Stimulated activated CD4-positive, alpha-beta T cell treated with anti-CD3 and anti-CD28 coated beads, Interleukin-1b, Interleukin-23, amount 100 ng/mL, for 24 hours (primary cell): ENCODE results near the gene GTF2A1L.
"Not testable (repeated sequence)": the region's sequence is repeated elsewhere in the genome, so short reads cannot be mapped to it uniquely, and the experiment has no call there.

Source experiments
- DNase-seq, 4 experiments: peaks; one replicate each; pipeline ENCODE4 v3.0.0-alpha.2; 2020; ENCODE audit warnings: low read depth in 4 of 4, low spot score in 1 of 4

Gene GTF2A1L, protein sequence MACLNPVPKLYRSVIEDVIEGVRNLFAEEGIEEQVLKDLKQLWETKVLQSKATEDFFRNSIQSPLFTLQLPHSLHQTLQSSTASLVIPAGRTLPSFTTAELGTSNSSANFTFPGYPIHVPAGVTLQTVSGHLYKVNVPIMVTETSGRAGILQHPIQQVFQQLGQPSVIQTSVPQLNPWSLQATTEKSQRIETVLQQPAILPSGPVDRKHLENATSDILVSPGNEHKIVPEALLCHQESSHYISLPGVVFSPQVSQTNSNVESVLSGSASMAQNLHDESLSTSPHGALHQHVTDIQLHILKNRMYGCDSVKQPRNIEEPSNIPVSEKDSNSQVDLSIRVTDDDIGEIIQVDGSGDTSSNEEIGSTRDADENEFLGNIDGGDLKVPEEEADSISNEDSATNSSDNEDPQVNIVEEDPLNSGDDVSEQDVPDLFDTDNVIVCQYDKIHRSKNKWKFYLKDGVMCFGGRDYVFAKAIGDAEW

DNA sequence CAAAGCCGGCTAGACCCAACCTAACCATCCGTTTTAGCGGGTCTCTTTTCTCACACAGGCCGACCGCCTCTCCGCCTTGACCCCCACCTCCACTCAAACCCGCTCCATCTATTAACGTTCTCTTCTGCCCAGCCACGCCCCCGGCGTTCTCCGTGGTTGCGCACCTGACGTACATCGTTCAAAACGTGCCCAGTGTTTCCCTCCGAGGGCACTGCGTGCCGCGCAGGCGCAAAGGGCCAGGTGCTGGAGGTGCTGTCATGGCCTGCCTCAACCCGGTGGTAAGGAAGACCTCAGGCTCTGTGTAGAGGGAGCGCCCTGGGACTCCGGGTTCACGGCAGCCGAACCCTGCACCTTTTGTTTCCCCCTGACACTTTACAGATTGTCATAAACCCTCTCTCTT, at the start of gene GTF2A1L:
TSS of gene GTF2A1L (plus strand) at position 239 of the 400 bp plus-strand sequence. CDS start at position 258, 19 bp downstream.
- DNase-seq, result no peak

DNA sequence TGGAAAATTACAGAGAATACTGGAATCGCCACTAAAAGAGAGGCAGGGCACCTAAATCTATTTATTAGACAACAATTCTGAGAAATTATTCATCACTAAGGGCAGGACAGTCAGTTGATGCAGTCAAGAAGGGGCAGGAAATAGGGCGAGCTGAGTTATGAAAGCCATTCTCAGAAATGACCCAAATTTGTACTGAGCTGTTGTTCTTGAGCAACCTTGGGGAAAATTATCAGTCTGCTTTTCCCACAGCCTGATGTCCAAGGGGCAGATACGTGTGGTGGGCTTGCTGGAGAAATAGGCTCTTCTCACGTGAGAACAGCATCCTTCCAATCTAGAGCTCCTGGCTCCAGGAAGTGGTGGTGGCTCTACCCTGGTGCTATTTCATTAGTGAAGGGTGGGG, 49.1 kb upstream of the GTF2A1L start:
- no peak for DNase-seq

DNA sequence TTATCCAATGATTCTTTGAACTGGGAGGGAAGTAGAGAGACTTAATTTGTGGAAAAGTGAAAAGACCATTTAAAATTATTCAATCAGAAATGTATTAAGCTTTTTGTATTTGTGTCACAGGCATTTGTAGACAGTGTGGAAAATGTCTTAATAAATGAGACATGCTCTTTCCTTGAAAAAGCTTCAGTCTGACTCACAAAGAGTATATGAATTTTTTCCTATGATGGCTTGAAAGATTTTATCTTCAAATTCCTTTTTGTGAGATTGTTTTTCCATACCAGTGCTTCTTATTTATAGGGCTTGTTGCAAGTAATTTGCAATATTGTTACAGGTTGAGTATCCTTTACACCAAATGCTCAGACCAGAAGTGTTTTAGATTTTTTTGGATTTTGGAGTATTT, 48.2 kb upstream of the GTF2A1L start:
- no peak for DNase-seq

DNA sequence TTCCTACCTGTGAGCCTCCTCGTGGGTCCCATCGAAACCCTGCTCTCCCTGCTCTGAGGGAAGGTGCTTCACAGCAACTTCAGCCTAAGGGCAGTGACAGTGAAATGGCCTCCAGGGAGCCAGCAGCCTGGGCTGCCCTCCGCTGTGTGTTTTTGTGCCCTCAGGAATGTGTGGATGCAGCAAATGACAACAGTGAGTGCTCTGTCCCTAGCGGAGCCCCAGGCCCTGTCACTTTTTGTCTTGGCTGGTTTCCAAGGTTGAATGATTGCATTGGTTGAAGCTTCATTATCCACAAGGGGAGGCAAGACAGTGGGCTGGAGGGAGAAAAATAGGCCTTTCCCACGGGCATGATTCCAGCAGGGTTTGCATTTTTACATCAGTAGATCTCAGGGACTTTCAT, 44.8 kb upstream of the GTF2A1L start:
- DNase-seq, result no peak

DNA sequence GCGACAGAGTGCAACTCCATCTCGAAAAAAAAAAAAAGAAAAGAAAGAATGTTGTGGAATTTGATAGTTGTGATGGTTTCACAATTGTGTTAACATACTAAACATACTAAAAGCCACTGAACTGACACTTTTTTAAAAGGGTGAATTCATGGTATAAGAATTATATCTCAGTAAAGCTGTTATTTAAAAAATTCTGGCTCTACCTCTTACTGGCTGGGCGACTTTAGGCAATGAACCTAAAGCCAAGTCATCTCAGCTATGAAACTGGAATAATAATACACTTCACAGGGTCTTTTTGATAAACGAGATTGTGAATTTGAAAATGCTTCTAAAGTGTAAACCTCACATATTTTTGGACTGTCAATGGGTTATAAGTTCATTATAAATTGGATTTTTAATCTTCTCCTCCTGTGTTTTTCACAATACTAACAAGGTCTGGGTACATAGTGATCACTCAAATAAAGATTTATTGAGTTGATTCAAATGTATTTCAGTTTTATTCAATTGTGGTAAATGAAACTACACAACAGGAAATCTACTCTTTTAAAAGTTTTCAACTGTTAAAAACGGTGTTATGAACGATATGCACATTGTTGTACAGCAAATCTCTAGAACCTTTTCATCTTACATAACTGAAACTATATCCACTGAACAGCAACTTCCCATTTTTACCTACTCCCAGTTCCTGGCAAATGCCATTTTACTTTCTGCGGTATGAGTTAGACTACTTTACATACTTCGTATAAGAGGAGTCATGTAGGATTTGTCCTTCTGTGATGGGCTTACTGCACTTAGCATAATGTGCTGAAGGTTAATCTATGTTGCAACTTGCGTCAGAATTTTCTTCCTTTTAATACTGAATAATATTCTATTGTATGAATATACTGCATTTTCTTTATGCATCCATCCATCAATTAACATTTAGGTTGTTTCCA, 43.0 kb upstream of the GTF2A1L start:
- DNase-seq, result no peak

DNA sequence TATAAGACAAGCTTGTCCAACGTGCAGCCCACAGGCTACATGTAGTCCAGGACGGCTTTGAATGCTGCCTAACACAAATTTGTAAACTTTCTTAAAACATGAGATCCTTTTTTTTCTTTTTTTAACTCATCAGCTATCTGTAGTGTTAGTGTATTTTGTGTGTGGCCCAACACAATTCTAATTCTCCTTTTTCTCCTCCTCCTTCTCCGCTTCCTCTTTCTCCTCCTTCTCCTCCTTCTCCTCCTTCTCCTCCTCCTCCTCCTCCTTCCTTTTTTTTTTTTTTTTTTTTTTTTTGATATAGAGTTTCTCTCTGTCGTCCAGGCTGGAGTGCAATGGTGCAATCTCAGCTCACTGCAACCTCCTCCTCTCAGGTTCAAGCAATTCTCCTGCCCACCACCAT, 39.3 kb upstream of the GTF2A1L start:
- no peak for DNase-seq

DNA sequence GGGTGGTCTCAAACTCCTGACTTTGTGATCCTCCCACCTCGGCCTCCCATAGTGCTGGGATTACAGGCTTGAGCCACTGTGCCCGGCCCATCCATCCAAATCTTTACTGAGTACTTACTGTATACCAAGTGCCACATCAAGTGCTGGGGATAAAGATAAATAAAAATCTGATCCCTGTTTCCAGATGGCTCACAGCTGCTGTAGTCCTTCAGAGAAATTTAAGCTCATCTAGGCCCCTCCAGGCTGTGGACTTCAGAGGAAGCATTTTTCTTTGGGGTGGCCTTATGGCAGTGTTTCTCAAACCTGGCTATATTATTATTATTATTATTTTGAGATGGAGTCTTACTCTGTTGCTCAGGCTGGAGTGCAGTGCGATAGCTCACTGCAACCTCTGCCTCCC, 33.7 kb upstream of the GTF2A1L start:
- no peak for DNase-seq

DNA sequence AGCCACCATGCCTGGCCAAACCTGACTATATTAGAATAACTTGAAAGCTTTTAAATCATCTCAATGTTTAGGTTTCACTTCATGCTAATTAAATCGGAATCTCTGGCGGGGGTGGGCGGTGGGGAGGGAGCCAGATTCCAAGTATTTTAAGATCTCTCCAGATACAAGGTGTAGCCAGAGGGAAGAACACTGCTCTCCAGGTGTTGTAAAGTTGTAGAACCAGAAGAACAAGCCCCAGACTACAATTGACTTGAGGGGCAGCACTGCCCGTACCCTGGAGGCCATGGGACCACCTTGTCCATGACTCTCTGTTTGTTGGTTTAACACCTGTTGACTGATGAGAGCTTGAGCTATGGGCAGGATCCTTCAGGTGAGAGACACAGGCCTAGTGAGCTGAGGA, 33.1 kb upstream of the GTF2A1L start:
- no peak for DNase-seq

DNA sequence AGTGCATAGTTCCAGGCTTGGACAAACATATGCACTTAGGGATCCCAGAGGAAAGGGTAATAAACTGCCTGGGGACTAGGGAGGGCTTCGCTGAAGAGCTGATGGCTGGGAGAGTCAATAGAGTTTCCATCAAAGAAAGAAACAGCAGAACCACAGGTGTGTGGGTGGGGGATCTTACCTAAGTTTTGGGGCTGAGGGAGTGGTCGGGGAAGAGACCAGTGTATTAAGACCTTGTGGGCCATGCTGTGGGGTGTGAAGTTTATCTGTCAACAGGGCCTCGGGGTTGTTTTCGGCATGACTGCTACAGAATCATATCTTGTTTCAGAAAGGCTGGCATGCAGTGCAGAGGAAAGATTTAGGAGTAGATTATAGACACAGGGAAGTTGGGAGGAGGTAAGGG, 31.2 kb upstream of the GTF2A1L start:
- DNase-seq, result no peak

DNA sequence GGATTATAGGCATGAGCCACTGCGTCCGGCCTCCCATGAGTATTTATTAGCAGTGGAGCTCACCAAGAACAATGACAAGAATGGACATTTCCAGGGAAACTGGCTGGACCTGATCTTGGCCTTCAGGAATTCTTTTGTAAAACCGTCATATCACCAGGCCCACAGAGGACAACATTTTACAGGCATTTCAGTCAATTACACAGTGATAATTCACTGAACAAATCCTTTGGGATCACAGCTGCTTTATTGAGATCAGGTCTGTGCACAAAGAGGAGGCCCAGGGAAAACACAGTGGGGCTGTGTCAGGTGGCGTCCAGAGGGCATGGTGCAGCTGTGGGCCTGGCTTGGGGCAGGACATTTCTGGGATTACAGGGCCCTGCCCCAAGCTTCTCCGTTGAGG, 30.1 kb upstream of the GTF2A1L start:
- DNase-seq, result no peak

DNA sequence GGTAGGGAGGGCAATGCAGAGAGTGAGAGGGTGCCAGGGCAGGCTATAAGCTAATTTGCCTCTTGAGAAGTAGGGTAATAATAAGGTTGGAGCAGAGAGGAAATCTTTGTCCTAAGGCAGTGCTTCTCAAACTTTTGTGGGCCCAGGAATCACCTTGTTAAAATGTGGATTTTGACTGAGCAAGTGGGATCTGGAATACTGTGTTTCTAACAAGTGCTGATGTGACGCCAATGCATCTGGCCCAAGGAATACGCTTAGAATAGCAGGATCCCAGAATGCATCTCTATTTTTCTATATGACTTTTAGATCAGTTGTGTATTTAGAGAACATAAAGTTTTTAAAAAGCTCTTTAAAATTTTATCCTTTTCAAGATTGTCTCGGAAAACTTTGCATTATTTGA, 29.7 kb upstream of the GTF2A1L start:
- DNase-seq, result no peak

DNA sequence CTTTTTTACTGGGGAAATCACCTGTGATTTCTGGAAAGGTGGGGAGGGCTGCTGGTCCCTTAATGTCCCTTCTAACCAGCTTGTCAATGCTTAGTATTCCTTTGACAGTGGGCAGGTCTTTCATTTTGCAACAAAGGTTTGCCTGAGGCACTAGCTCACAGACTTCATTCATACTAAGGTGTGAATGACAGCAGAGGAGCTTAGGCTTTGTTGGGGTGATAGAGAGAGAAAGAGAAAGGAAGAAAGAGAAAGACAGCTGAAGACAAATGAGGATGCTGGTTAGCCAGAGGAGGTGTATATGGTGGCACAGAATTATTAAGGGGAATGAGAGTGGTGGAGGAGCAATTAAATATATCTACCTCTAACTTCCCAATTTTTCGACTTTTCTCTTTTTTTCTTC, 28.9 kb upstream of the GTF2A1L start:
- no peak for DNase-seq

DNA sequence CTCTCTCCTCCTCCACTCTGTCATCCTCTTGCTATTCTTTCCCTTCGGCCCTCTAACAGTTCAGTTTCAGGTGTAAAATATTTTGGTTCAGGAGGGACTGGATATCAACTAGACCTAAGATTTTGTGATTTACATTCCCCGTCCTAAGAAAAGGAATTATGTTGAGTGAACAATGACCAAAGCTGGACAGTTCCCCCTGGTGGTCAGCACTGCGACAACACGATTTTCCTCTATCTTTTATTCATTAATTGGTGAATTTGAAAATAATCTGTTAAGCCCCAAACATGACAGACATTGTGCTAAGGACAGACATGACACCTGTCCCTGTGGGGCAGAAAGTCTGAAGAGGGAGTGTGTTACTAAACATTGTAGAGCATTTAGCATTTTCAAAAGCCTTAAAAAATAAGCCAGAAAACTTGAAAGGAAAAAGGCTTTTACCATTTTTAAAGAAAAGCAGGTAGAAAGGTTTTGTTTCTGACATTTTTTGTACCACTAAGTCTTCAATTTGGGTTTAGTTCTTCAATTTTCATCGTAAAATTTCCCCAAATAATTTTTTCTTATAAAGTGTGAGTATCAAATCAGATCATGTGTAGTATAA, 28.4 kb upstream of the GTF2A1L start:
- no peak for DNase-seq

DNA sequence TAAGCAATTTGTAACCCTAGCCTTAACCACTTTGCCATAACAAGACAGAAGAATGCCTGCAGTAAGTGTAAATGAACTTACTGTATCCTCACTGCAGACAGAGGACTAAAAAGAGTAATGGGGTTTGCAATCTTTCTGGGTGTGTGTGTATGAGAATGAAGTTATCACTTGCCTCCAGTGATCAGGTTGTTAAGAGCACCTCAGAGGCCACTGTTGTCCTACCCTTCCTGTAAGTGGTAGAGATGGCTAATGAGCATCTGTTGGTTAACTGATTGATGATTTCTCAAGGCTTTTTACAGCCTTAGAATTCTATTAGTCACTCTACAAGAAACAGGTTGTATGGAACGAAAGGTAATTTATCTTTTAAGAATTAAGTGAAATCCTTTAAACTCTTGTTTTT, 27.6 kb upstream of the GTF2A1L start:
- no peak for DNase-seq

DNA sequence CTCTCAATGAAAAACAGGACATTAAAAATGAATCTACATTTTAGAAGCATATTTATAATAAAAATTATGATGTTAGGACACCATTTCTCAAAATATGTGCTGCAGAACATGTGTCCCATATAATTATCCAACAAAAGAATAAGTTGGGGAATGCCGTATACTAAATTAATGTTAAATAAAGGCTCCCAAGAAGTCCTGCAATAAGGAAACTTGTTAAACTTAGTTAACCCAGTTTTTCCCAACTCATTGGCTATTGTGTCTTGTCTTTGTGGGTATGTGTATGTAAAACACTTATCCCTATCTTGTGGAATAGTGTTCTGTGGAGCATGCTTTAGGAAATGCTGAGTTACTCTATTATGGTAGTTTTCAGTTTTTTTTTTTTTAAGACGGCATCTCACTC, 25.6 kb upstream of the GTF2A1L start:
- no peak for DNase-seq

DNA sequence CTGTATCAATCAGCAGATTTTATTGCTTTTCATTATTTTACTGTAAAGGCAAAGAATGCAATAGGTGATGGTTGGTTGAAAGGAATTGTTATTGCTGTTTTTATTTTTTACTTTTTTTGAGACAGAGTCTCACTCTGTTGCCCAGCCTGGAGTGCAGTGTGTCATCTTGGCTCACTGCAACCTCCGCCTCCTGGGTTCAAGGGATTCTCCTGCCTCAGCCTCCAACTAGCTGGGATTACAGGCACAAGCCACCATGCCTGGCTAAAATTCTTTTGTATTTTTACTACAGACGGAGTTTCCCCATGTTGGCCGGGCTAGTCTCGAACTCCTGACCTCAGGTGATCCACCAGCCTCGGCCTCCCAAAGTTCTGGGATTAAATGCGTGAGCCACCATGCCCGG, 20.9 kb upstream of the GTF2A1L start:
- not testable (repeated sequence) for DNase-seq

DNA sequence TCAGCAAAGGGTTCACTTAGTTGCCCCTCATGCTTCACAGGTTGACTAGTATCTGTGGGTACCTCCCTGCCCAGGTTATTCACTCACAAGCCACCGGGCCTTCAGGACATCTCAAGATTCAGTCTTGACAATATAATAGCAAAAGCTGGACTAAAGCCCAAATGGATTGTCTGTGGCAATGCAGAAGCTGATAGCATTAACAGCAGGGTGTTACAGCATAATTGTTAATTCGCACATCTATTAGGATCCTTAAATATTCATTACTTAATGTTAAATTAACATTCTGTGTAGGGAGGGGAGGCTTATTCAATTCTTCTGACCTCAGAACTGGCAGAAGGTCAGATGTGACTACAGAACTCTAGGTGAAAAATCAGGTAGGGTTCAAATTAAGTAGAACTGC, 20.2 kb upstream of the GTF2A1L start:
- no peak for DNase-seq

DNA sequence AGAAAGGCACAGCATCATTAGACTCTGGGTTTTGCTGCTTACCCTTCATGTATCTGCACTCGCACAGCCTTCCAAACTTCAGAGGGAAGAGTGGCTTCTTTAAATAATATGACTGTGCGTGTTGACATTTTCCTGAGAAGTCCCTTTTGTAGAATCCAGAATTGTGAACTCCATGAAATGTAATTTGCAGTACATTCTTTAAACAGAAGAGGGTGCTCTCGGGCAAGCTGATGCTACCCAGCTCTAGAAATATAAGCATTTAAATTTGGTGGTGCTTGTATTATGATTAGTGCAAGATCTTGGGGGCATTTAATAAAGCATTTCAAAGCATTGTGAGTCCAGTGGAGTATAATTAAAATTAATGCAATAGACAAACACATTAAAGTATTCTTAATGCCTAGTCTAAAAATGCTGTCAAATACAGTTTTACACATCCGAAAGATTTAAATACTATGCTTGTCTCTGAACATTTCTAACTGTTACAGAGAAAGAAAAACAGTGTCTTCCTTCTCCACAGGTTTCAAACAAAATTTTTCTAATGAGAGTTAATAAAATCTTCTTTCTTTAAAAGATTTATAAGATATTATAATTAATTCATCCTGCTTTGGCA, 17.3 kb upstream of the GTF2A1L start:
- DNase-seq, result no peak

DNA sequence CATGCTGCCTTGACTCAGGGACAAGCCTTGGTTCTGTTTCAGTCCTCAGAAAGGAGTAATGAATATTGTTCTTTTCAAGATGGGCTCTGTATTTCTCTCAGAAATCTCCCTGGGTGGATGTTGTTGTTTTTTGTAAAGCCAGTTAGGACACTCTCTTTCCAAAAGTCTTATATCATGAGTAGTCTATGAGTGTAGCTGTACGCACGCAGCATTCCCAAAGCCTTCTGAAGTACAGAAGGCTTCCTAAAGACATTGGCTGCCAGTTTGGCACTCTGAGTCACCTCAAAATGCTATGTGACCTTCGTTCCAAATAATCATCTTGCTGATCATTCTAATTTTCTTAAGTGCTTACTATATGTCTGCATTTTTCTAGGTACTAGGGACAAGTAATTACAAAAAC, 16.7 kb upstream of the GTF2A1L start:
- no peak for DNase-seq

DNA sequence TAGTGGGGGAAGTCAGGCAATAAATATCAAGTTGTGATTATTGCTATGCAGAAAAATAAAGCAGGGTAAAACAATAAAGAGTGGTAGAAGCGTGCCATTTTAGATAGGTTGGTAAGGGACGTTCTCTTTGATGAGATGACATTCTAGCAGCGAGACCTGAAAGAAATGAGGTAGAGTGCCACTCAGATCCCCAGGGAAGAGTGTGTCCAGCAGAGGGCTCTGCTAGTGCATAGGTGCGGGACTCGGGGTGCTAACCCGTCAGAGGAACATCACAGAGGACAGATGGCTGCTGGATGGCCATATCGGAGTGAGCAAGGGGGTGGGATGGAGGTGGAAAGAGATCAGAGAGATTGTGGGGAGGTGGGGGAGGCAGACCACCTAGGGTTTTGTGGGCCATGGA, 16.3 kb upstream of the GTF2A1L start:
- DNase-seq, result no peak

DNA sequence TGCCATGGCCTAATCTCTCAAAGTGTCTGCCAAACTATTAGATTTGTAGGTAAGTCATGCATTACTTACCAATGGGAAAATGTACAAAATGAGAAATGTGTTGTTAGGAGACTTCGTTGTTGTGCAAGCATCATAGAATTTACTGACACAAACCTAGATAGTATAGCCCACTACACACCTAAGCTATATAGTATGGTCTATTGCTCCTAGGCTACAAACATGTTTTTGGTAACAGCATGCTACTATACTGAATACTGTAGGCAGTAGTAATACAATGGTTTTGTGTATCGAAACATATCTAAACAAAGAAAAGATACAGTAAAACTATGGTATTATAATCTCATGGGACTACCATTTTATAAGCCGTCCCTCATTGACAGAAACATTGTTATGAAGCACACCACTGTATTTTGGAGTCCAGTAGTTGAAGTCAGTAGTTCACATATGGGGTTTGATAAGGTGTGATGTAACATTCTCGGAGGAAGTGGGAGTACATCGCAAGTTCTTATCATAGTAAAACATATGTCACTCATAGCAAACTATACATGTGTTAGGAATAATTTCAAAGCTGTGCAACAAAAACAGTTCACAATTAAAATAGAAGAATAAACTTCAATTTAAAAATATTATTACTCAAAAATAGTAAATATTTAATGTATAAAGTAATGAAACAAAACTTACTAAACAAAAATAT, 12.0 kb upstream of the GTF2A1L start:
- DNase-seq, result no peak
